ENCODE measurements around the gene PMIS2. TPM values are rescaled to one million over a fixed set of nuclear protein-coding genes. Genes with fewer than 3 reads are reported as not detected.
"Not testable (repeated sequence)": the region's sequence is repeated elsewhere in the genome, so short reads cannot be mapped to it uniquely, and the experiment has no call there.

PMIS2 gene
- polyA plus RNA-seq, 1 donor: not detected

DNA sequence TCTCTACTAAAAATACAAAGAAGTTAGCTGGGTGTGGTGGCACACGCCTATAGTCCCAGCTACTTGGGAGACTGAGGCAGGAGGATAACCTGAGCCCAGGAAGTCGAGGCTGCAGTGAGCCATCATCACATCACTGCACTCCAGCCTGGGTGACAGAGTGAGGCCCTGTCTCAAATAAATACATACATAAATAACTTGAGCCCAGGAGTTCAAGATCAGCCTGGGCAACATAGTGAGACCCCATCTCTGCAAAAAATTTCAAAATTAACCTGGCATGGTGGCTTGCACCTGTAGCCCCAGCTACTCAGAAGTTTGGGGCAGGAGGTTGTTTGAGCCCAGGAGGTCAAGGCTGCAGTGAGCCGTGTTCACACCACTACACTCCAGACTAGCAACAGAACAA, 9.1 kb downstream of the PMIS2 start:
- DNase-seq: not testable (repeated sequence)

DNA sequence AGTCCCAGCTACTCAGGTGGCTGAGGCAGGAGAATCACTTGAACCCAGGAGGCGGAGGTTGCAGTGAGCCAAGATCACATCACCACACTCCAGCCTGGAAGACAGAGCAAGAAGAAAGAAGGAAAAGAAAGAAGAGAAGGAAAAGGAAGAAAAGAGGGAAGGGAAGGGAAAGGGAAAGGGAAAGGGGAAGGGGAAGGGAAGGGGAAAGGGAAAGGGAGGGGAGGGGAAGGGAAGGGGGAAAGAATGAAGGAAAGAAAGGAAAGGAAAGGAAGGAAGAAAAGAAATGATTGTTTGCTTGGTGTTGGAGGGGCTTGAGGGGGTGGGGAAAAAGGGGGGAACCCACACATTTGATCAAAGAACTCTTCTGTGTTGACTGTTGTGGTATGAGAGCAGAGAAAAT, 10.0 kb downstream of the PMIS2 start:
- no peak for DNase-seq

DNA sequence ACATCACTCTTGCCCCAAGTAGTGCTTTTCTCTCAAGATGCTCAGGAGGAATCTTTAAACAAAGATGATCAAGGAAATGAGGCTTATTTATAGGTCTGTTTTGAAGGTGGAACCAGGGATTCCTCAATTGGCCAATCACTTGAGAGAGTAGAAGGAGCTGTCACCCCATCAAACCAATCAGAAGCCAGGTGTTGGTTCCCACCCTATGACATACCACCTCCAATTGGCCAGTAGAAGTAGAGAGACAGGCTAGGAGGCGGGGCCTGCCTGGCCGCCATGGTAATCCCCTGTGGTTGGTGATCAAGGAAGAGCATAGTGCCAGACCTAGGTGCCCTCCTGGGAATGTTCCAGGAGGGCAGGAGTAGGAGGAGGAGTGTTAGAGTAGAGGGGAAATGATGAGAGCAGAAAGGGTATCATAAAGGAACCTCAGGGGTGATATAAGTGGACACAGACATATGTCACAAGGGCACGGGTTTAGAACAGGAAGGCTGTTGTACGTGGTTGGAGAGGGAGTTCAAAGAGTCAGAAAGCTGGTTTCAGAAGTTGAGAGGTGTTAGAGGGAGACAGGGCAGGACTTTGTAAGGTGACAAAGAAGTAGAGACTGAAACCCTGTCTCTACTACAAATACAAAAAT, 10.5 kb downstream of the PMIS2 start:
- DNase-seq: no peak

- DNase-seq: no peak
These were observed 16.0 kb downstream of the PMIS2 start for GRCh38 chr19:35601971-35602370.

- not testable (repeated sequence) for DNase-seq
These were observed 18.5 kb downstream of the PMIS2 start for GRCh38 chr19:35604436-35604835.

DNA sequence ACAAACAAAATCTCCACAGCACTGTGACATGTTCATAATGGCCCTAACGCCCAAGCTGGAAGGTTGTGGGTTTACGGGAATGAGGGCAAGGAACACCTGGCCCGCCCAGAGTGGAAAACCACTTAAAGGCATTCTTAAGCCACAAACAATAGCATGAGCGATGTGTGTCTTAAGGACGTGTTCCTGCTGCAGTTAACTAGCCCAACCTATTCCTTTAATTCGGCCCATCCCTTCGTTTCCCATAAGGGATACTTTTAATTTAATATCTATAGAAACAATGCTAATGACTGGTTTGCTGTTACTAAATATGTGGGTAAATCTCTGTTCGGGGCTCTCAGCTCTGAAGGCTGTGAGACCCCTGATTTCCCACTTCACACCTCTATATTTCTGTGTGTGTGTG, 21.2 kb downstream of the PMIS2 start:
- DNase-seq: not testable (repeated sequence)

DNA sequence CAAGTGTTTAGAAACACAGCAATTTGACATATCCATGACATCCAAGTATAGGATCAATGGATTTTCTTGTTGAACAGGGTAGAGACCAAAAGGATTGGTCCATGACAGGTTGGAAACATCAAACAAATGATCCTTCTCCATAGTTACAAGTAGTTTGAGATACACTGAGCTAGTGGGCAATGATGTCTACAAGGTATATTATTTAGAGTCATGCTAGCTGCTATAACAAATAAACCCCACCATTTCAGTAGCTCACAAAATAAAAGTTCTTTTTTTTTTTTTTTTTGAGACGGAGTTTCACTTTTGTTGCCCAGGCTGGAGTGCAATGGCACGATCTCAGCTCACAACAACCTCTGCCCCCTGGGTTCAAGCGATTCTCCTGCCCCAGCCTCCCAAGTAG, 21.7 kb downstream of the PMIS2 start:
- DNase-seq: no peak

DNA sequence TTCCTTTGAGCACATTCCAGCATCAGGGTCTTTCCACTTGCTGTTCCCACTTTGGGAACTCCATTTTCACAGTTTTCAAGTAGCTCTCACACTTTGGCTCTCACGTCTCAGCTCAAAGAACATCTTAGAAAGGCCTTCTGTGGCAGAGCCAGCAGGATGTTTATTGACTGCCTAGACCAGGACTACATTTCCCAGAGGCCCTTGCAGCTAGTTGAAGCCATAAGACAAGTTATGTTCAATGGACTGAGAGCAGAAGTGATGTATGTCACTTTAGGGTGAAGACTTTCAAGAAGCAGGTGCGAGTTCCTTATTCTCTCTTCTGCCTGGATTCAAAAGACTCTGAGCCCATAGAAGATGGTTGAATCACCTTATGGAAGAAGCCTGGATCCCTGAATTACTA, 22.3 kb downstream of the PMIS2 start:
- DNase-seq: no peak

- no peak for DNase-seq
These were observed 23.9 kb downstream of the PMIS2 start for GRCh38 chr19:35609851-35610353.

GRCh38 chr19:35612224-35612558, 26.2 kb downstream of the PMIS2 start:
- DNase-seq: no peak

GRCh38 chr19:35612559-35613321, 26.8 kb downstream of the PMIS2 start, which contains the start of gene HAUS5:
Gene HAUS5, plus strand, starts transcription at chr19:35612735. Its CDS starts 60 bp downstream, at chr19:35612795.
- DNase-seq: peak; percentile 97

GRCh38 chr19:35613574-35613973, 27.6 kb downstream of the PMIS2 start:
- no peak for DNase-seq

DNA sequence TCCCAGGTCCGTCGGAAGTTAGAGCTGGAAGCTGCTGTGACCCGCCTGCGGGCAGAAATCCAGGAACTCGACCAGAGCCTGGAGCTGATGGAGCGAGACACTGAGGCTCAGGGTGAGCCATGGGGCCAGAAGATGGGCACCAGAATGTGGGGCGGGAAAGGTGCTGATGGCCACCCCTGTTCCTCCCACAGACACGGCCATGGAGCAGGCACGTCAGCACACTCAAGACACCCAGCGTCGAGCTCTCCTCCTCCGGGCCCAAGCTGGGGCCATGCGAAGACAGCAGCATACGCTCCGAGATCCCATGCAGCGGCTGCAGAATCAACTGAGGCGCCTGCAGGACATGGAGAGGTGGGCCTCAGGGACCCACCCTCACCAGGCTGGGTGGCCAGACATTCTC, 29.1 kb downstream of the PMIS2 start:
- no peak for DNase-seq

DNA sequence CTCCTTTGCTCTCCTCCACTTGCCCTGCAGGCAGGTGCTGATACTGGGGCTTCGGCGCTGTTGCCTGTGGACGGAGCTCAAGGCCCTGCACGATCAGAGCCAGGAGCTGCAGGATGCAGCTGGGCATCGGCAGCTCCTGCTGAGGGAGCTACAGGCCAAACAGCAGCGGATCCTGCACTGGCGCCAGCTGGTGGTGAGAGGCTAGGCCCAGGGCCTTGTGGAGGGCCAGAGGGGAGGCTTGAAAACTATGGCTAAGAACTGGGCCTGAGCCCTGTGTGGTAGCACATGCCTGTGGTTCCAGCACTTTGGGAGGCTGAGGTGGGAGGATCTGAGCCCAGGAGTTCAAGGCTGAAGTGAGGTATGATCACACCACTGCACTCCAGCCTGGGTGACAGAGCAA, 32.9 kb downstream of the PMIS2 start:
- no peak for DNase-seq

DNA sequence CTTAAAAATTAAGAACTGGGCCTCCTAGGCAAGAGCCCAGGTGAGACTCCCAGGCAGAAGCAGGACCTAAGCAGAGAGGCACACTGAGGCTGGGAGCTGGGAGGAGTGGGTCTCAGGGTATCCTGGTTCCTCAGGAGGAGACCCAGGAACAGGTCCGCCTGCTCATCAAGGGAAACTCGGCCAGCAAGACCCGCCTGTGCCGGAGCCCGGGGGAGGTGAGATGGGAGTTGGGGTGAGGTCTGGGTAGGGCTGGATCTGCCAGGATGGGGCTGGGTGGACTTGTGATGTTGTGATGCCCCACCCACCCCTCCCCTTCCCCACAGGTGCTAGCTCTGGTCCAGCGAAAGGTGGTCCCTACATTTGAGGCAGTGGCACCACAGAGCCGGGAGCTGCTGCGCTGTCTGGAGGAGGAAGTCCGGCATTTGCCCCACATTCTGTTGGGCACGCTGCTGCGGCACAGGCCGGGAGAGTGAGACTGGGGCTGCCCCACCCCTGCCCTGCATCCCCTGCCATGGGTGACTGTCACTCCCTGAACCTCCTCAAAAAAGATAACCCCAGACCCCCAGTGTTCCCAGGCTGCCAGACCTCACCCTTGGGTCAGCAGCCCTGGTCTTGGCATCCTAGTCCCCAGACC, 33.4 kb downstream of the PMIS2 start:
- DNase-seq: no peak

- no peak for DNase-seq
These were observed 34.0 kb downstream of the PMIS2 start for GRCh38 chr19:35620001-35620400.

- DNase-seq: no peak
These were observed 35.7 kb downstream of the PMIS2 start for GRCh38 chr19:35621708-35622107.

DNA sequence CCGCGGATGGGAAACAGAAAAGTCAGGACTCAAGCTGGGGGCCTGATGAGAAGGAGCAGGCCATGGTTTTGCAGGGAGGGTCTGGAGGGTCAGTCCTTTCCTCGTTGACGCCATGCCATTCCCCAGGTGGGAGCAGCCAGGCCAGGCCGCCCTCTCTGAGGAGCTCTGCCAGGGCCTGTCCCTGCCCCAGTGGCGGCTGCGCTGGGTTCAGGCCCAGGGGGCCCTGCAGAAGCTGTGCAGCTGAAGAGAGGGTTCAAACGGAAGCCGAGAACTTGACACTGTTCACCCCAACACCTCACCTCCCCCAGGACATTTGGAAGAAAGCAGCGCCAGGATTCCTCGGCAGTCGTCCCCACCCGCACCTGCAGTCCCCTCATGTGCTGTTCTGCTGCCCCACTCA, 36.8 kb downstream of the PMIS2 start:
- no peak for DNase-seq

DNA sequence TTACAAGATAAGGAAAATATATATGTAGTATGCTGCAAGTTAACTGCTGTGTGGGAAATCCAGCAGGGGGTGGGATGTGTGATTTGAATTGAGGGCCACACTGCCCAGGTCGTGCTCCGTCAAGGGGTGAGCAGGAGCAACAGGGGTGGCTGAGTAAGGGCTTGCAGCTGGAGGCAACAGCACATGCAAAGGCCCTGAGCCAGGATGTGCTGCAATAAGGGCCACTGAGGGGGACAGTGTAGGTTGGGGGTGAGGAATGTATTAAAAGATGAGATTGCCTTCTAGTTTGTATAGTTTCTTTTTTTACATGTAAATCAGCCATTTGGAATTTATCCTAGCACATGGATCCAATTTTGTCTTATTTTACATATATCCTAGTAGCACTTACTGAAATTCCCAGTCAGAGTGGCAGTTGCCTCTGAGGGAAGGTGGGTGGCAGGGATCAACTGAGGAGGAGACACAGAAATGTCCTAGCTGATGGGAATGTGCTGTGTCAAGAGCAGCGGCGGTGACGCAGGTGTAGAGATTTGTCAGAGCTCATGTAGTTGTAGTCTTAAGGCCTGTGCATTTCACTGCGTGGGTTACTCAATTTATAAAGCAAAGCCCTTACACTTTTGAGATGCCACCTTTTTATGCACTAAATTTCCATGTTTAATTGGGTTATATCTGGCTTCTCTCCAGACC, 37.5 kb downstream of the PMIS2 start:
- no peak for DNase-seq

DNA sequence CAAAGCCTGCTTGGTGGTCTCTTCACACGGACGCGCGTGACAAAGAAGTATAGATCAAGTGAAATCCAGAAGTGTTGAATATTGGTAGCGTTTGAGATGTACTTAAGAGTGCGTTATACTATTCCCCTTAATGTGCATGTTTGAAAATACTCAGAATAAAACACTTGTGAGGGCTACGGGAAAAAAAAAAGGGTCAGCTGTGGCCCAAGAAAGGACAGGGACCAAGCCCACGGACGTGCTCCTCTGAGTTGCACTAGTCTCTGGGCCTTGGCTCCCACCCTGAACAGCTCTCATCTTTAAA, 42.2 kb downstream of the PMIS2 start:
- DNase-seq: no peak

- DNase-seq: peak; percentile 98
These were observed 42.8 kb downstream of the PMIS2 start, which contains the start of gene RBM42 for GRCh38 chr19:35628565-35629331. Gene RBM42, plus strand, starts transcription at chr19:35629036. Its CDS starts 118 bp downstream, at chr19:35629154.

DNA sequence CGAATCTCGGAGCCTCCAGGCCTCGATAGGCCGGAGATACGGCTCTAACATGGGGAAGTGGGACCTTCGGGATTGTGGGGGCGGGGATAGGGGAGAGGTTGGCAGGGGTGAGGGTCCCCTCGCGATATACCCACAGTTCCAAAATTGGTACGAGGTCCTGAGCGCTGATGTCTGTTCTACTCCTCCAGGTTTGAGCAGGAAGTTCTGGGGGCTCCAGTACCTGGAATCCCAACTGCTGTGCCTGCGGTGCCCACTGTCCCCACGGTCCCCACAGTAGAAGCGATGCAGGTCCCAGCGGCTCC, 43.3 kb downstream of the PMIS2 start:
- no peak for DNase-seq
